G401.6 (cell line): Measurements from ENCODE around the gene TAF4.
"Not testable (repeated sequence)": the region's sequence is repeated elsewhere in the genome, so short reads cannot be mapped to it uniquely, and the experiment has no call there.

ENCODE experiments used
- FAIRE-seq: peaks from 2 replicates; lab custom pipeline; 2012; peaks lifted over from hg19 to GRCh38; lab: Jason Lieb, UNC

Gene TAF4, protein sequence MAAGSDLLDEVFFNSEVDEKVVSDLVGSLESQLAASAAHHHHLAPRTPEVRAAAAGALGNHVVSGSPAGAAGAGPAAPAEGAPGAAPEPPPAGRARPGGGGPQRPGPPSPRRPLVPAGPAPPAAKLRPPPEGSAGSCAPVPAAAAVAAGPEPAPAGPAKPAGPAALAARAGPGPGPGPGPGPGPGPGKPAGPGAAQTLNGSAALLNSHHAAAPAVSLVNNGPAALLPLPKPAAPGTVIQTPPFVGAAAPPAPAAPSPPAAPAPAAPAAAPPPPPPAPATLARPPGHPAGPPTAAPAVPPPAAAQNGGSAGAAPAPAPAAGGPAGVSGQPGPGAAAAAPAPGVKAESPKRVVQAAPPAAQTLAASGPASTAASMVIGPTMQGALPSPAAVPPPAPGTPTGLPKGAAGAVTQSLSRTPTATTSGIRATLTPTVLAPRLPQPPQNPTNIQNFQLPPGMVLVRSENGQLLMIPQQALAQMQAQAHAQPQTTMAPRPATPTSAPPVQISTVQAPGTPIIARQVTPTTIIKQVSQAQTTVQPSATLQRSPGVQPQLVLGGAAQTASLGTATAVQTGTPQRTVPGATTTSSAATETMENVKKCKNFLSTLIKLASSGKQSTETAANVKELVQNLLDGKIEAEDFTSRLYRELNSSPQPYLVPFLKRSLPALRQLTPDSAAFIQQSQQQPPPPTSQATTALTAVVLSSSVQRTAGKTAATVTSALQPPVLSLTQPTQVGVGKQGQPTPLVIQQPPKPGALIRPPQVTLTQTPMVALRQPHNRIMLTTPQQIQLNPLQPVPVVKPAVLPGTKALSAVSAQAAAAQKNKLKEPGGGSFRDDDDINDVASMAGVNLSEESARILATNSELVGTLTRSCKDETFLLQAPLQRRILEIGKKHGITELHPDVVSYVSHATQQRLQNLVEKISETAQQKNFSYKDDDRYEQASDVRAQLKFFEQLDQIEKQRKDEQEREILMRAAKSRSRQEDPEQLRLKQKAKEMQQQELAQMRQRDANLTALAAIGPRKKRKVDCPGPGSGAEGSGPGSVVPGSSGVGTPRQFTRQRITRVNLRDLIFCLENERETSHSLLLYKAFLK

DNA sequence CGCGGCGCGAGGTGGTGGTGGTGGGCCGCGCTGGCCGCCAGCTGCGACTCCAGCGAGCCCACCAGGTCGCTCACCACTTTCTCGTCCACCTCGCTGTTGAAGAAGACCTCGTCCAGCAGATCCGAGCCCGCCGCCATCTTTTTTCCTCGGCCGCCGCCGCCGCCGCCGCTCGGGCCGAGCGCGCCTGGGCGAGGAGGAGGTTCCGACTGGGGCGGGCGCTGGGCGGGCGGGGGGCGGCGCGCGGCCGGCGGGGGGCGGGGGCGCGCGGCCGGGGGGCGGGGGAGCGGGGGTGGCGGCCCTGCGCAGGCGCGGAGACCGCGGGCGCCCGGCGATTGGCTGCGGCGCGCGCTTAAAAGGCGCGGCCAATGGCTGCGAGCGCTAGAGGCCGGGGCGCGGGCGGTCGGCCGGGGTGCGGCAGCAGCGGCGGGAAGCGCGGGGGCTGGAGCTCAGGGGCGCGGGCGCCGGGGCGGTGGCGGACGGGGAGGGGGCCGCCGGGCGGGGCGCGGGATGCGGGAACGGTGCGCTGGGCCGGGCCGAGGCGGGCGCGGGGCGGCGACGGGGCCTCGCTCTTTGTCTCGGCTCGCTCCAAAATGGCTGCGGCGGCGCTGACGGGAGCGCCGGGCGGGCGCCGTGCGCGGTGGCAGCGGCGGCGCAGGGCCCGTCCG is at the start of gene TAF4:
Gene TAF4 (minus strand): TSS at position 208 of the 665 bp plus-strand sequence. CDS start 71 bp downstream, at position 137.
- FAIRE-seq = no peak

- no peak for FAIRE-seq
Measured at GRCh38 chr20:62114894-62115293, 49.2 kb upstream of the TAF4 start.

GRCh38 chr20:62112368-62112767 is 46.7 kb upstream of the TAF4 start:
- no peak for FAIRE-seq

- no peak for FAIRE-seq
Measured at GRCh38 chr20:62111148-62111547, 45.5 kb upstream of the TAF4 start.

DNA sequence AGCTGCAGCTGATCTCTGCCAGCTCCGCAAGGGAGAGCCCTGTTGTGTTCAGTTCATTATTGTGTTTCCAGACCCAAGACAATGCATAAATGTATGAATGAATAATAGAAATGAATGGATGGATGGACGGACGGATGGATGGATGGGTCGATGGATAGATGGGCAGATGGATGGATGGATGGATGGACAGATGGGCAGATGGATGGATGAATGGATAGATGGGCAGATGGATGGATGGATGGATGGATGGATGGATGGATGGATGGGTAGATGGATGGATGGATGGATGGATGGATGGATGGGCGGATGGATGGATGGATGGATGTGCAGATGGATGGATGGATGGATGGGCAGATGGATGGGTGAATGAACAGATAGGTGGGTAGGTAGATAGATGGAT is 39.9 kb upstream of the TAF4 start:
- no peak for FAIRE-seq

GRCh38 chr20:62104791-62105345 is 39.2 kb upstream of the TAF4 start:
- no peak for FAIRE-seq

GRCh38 chr20:62104234-62104789 is 38.6 kb upstream of the TAF4 start:
- no peak for FAIRE-seq

DNA sequence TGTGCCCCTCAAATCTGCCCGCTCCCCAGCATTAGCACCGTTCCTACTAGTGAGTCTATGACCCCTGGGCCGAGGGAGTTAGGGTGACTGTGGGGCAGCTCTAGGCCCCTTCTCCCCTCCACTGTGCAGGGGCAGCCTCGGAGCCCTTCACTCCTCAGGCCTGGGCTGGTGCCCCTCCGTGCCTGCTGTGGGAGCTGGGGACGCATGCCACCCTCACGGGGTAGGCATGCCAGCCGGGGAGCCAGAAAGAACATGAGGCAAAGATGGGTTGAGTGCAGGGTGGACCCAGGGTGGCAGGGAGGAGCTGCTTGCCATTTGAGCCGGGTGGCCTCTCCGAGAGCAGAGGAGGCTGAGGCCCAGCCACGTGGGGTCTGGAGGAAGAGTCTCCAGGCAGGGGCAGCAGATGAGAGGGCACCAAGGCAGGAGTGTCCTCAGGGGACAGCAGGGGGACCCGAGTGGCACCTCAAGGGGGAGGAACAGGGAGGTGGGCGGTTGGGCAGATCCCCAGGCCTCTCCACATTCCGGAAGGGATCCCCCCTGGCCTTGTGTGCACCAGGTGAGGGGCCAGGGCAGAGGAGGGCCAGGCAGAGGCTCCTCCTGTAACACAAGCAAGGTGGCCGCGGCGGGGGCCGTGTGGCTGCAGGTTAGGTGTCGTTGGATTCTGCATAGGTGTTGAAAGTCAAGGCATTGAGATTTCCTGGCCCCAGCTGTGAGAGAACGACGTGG is 38.0 kb upstream of the TAF4 start:
- no peak for FAIRE-seq

DNA sequence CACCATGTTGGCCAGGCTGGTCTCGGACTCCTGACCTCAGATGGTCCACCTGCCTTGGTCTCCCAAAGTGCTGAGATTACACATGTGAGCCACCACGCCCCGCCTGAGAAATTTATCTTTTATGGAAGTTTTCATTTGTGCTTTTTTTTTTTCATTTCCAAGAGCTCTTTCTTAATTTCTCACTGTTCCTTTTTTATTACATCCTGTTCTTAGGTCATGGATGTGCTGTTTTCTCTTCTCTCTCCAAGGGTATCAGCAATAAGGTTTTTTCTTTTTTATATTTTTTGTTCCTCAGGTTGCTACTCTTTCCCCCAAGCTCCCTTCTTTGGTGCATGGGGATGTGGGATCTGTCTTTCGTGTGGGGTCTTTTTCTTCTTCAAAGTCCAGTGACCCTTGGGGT is 35.4 kb upstream of the TAF4 start:
- no peak for FAIRE-seq

- FAIRE-seq = no peak
Measured at GRCh38 chr20:62097881-62098407, 32.3 kb upstream of the TAF4 start.

GRCh38 chr20:62096421-62097380 is 31.0 kb upstream of the TAF4 start:
- no peak for FAIRE-seq

DNA sequence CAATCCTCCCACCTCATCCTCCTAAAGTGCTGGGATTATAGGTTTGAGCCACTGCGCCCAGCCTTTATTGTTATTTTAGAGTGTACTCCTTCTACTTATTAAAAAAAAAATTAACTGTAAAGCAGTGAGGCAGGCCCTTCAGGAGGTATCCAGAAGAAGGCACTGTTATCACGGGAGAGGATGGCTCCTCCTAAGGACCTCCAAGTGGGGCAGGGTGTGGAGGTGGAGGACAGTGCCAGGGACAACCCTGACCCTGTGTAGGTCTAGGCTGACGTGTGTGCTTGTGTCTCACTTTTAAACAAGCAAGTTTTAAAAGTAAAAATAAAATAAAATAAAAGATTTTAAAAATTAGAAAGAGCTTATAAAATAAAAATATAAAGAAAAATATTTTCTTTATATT is 23.7 kb upstream of the TAF4 start:
- no peak for FAIRE-seq

DNA sequence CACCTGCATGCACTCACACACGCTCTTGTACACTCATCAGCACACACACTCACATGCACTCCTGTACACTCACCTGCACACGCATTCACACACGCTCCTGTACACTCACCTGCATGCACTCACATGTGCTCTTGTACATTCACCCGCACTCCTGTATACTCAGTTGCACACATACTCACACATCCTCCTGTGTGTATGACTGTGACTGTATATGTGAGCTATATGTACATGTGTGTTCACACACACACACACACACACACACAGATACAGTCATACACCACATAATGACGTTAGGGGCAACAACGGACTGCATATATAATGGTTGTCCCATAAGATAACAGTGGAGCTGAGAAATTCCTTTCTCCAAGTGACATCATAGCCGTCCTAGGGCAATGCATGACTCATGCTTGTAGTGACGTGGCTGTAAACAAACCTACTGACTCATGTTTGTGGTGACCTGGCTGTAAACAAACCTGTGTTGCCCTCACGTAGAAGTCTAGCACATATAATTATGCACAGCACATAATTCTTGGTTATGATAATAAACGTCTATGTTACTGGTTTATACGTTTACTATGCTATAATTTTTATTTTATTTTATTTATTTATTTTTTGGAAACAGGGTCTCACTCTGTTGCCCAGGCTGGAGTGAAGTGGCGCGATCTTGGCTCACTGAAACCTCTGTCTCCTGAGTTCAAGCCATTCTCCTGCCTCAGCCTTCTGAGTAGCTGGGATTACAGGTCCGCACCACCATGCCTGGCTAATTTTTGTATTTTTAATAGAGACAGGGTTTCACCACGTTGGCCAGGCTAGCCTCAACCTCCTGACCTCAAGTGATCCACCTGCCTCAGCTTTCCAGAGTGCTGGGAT is 22.8 kb upstream of the TAF4 start:
- FAIRE-seq = no peak

GRCh38 chr20:62087632-62088031 is 22.0 kb upstream of the TAF4 start:
- FAIRE-seq = no peak

- no peak for FAIRE-seq
Measured at GRCh38 chr20:62087227-62087626, 21.5 kb upstream of the TAF4 start.

- no peak for FAIRE-seq
Measured at GRCh38 chr20:62085206-62085605, 19.5 kb upstream of the TAF4 start.

GRCh38 chr20:62084224-62084623 is 18.5 kb upstream of the TAF4 start:
- FAIRE-seq = not testable (repeated sequence)

GRCh38 chr20:62083312-62083711 is 17.6 kb upstream of the TAF4 start:
- no peak for FAIRE-seq
